Astrocyte of the cerebellum (primary cell): ENCODE results near the gene ITPK1.

Experiments
- DNase-seq: peaks from one replicate; pipeline ENCODE4 v3.0.0-alpha.2; 2011; ENCODE audit warnings: low read depth
- H3K4me3 ChIP-seq: 2 replicates; pipeline ENCODE4 v1.5.1; 2011; ENCODE audit warnings: mild to moderate bottlenecking, low read depth, low read length, moderate library complexity
- CTCF ChIP-seq: IDR thresholded peaks from 2 replicates; pipeline ENCODE4 v1.5.1; 2012; ENCODE audit warnings: low read length, low read depth, moderate library complexity, mild to moderate bottlenecking; ENCODE audit errors: missing control alignments
- in situ Hi-C: cut with HindIII; loops from 2 replicates; pipeline ENCODE4 v1.10.0; 2017; ENCODE audit warnings: low sequenced_read_pairs

The ITPK1 gene

GRCh38 chr14:93047157-93047556 is 68.6 kb downstream of the ITPK1 start:
- in situ Hi-C loops: loop anchor here (5.0 kb wide), 2 partner anchors 65 to 105 kb away; no protein-coding TSS in a partner anchor

GRCh38 chr14:93046705-93047050 is 69.0 kb downstream of the ITPK1 start:
- in situ Hi-C loops: loop anchor here (5.0 kb wide), 2 partner anchors 66 to 104 kb away; no protein-coding TSS in a partner anchor
- H3K4me3 ChIP-seq: no peak overlapping the region
- DNase-seq: no peak
- TF ChIP-seq CTCF: no peak

More at GRCh38 chr14:93047157-93047556, 68.6 kb downstream of the ITPK1 start:
- no peak overlapping the region for H3K4me3 ChIP-seq
- no peak for TF ChIP-seq CTCF
- DNase-seq: no peak

GRCh38 chr14:93045965-93046704 is 69.6 kb downstream of the ITPK1 start:
- no peak overlapping the region for H3K4me3 ChIP-seq
- in situ Hi-C loops: loop anchor here (5.0 kb wide), 2 partner anchors 66 to 104 kb away; no protein-coding TSS in a partner anchor

GRCh38 chr14:93045211-93045674 is 70.5 kb downstream of the ITPK1 start:
- no peak for DNase-seq
- in situ Hi-C loops: loop anchor here (5.0 kb wide), 2 partner anchors 67 to 103 kb away; no protein-coding TSS in a partner anchor

More at GRCh38 chr14:93045965-93046704, 69.6 kb downstream of the ITPK1 start:
- TF ChIP-seq CTCF: no peak
- peak; percentile 62 for DNase-seq

GRCh38 chr14:93044556-93044955 is 71.2 kb downstream of the ITPK1 start:
- DNase-seq: no peak
- H3K4me3 ChIP-seq: no peak overlapping the region
- TF ChIP-seq CTCF: no peak
- in situ Hi-C loops: loop anchor here (5.0 kb wide), 1 partner anchor 48 kb away; no protein-coding TSS in a partner anchor

More at GRCh38 chr14:93045211-93045674, 70.5 kb downstream of the ITPK1 start:
- H3K4me3 ChIP-seq: no peak overlapping the region
- TF ChIP-seq CTCF: no peak

GRCh38 chr14:93044121-93044520 is 71.6 kb downstream of the ITPK1 start:
- H3K4me3 ChIP-seq: no peak overlapping the region
- DNase-seq: no peak
- in situ Hi-C loops: loop anchor here (5.0 kb wide), 1 partner anchor 48 kb away; no protein-coding TSS in a partner anchor
- no peak for TF ChIP-seq CTCF
